IMR-90 (cell line): ENCODE measurements around the gene CTTN. TPM values are rescaled to one million over a fixed set of nuclear protein-coding genes. Genes with fewer than 3 reads are reported as not detected.

ENCODE experiments used
- ATAC-seq: fragments of 200-7000 bp; cut with Tn5 transposase; 2 replicates; pipeline ENCODE4 v1.9.1; 2020; ENCODE audit warnings: low read depth, mild to moderate bottlenecking, moderate library complexity
- BruUV-seq: library from RNA; stranded (reverse); fragments of 400-500 nt; replicated peaks from 2 replicates; lab custom pipeline; 2021; lab: Mats Ljungman, UMichigan
- CTCF ChIA-PET: fragments of 300-600 bp; formaldehyde crosslinking; extraction: SDS; loops from one replicate; lab custom pipeline; 2021; ENCODE audit warnings: antibody characterized with exemption; lab: Yijun Ruan, JAX
- POLR2A ChIA-PET: fragments of 300-600 bp; sonication (Branson Sonifier 250); formaldehyde crosslinking; loops from one replicate; lab custom pipeline; 2022; ENCODE audit warnings: antibody characterized with exemption; ENCODE audit not compliant: unreplicated experiment; lab: Charles Lee
- DNase-seq: peaks from one replicate; pipeline ENCODE4 v3.0.0; 2013
- H2AFZ ChIP-seq: replicated peaks from 2 replicates; pipeline ENCODE3; 2013; ENCODE audit warnings: low read length, mild to moderate bottlenecking; ENCODE audit not compliant: poor library complexity
- H2AK5ac ChIP-seq: 2 replicates; pipeline ENCODE4 v1.6.1; 2013; ENCODE audit warnings: low read depth, low read length, inconsistent platforms
- H2AK9ac ChIP-seq: replicated peaks from 2 replicates; pipeline ENCODE3; 2013; ENCODE audit warnings: mild to moderate bottlenecking, low read depth, low read length, moderate library complexity; ENCODE audit not compliant: poor library complexity
- H2BK120ac ChIP-seq: 2 replicates; pipeline ENCODE4 v1.6.1; 2013; ENCODE audit warnings: low read depth, low read length, inconsistent platforms
- H2BK15ac ChIP-seq: 3 replicates; pipeline ENCODE4 v1.6.1; 2013; ENCODE audit warnings: low read depth, low read length, inconsistent platforms
- H2BK20ac ChIP-seq: 2 replicates; pipeline ENCODE4 v1.6.1; 2013; ENCODE audit warnings: low read depth, mild to moderate bottlenecking, inconsistent platforms, low read length, moderate library complexity
- H2BK5ac ChIP-seq: 2 replicates; pipeline ENCODE4 v1.6.1; 2013; ENCODE audit warnings: mild to moderate bottlenecking, low read depth, low read length, inconsistent platforms; ENCODE audit not compliant: poor library complexity, severe bottlenecking
- H3K14ac ChIP-seq: replicated peaks from 2 replicates; pipeline ENCODE4 v1.6.1; 2013; ENCODE audit warnings: low read depth, low read length, inconsistent platforms
- H3K18ac ChIP-seq: 2 replicates; pipeline ENCODE4 v1.6.1; 2013; ENCODE audit warnings: low read depth, low read length, control low read depth
- H3K23ac ChIP-seq: 2 replicates; pipeline ENCODE4 v1.6.1; 2013; ENCODE audit warnings: low read depth, low read length, inconsistent platforms
- H3K27ac ChIP-seq: 2 replicates; pipeline ENCODE4 v1.5.1; 2013; ENCODE audit warnings: mild to moderate bottlenecking, control low read depth, low read length; ENCODE audit not compliant: insufficient read depth
- H3K27me3 ChIP-seq: 2 replicates; pipeline ENCODE4 v1.6.1; 2013; ENCODE audit warnings: low read length; ENCODE audit not compliant: control insufficient read depth, insufficient read depth
- H3K36me3 ChIP-seq: 2 replicates; pipeline ENCODE4 v1.6.1; 2013; ENCODE audit warnings: low read length, mixed read lengths; ENCODE audit not compliant: control insufficient read depth, insufficient read depth
- H3K4ac ChIP-seq: 2 replicates; pipeline ENCODE4 v1.6.1; 2013; ENCODE audit warnings: low read depth, low read length, inconsistent platforms
- H3K4me1 ChIP-seq: 2 replicates; pipeline ENCODE4 v1.6.1; 2013; ENCODE audit warnings: low read length, mixed read lengths; ENCODE audit not compliant: control insufficient read depth, insufficient read depth
- H3K4me2 ChIP-seq: 2 replicates; pipeline ENCODE4 v1.6.1; 2013; ENCODE audit warnings: low read depth, mild to moderate bottlenecking, control low read depth, low read length, moderate library complexity
- H3K4me3 ChIP-seq: 2 replicates; pipeline ENCODE4 v1.5.1; 2013; ENCODE audit warnings: low read depth, mild to moderate bottlenecking, control low read depth, low read length, moderate library complexity; ENCODE audit not compliant: insufficient read depth
- H3K56ac ChIP-seq: 2 replicates; pipeline ENCODE4 v1.6.1; 2013; ENCODE audit warnings: low read length, inconsistent platforms; ENCODE audit not compliant: insufficient read depth; ENCODE audit errors: extremely low read depth
- H3K79me1 ChIP-seq, 2 experiments: 2 replicates each; pipeline ENCODE4 v1.6.1; 2013; ENCODE audit warnings: low read length in 2 of 2, inconsistent platforms in 1 of 2, low read depth in 1 of 2
- H3K9ac ChIP-seq: 2 replicates; pipeline ENCODE4 v1.6.1; 2013; ENCODE audit warnings: low read depth, low read length, control low read depth
- H3K9me1 ChIP-seq: 2 replicates; pipeline ENCODE4 v1.6.1; 2013; ENCODE audit warnings: low read length, inconsistent platforms; ENCODE audit not compliant: insufficient read depth
- H3K9me3 ChIP-seq: 2 replicates; pipeline ENCODE4 v1.6.1; 2013; ENCODE audit warnings: low read length; ENCODE audit not compliant: control insufficient read depth, insufficient read depth
- H4K20me1 ChIP-seq: 2 replicates; pipeline ENCODE4 v1.6.1; 2013; ENCODE audit warnings: low read length, inconsistent platforms; ENCODE audit not compliant: insufficient read depth
- H4K5ac ChIP-seq: 2 replicates; pipeline ENCODE4 v1.6.1; 2013; ENCODE audit warnings: mild to moderate bottlenecking, low read depth, low read length, control low read depth
- H4K8ac ChIP-seq, 2 experiments: 2 replicates each; pipeline ENCODE4 v1.6.1; 2013; ENCODE audit warnings: low read depth in 2 of 2, low read length in 2 of 2, control low read depth in 1 of 2, inconsistent platforms in 1 of 2
- H4K91ac ChIP-seq: 2 replicates; pipeline ENCODE4 v1.6.1; 2013; ENCODE audit warnings: low read depth, low read length, inconsistent platforms; ENCODE audit not compliant: insufficient read depth
- BHLHE40 ChIP-seq: fragments of 150-350 bp; IDR thresholded peaks from 2 replicates; pipeline ENCODE4 v1.6.1; 2016; ENCODE audit warnings: mild to moderate bottlenecking, low read depth, low read length
- CEBPB ChIP-seq: IDR thresholded peaks from 2 replicates; pipeline ENCODE4 v1.6.1; 2012; ENCODE audit warnings: low read depth, low read length, improper control_type of control experiment
- CHD1 ChIP-seq: IDR thresholded peaks from 2 replicates; pipeline ENCODE4 v1.6.1; 2012; ENCODE audit warnings: low read depth, low read length, improper control_type of control experiment
- ELK1 ChIP-seq: fragments of 150-350 bp; IDR thresholded peaks from 2 replicates; pipeline ENCODE4 v1.6.1; 2016; ENCODE audit warnings: low read depth, mild to moderate bottlenecking, low read length, moderate library complexity, borderline replicate concordance
- FOS ChIP-seq: fragments of 150-350 bp; IDR thresholded peaks from 2 replicates; pipeline ENCODE4 v1.6.1; 2016; ENCODE audit warnings: low read depth, low read length
- MAFK ChIP-seq: IDR thresholded peaks from 2 replicates; pipeline ENCODE4 v1.6.1; 2012; ENCODE audit warnings: low read depth, low read length, improper control_type of control experiment
- MAZ ChIP-seq: IDR thresholded peaks from 2 replicates; pipeline ENCODE4 v1.6.1; 2012; ENCODE audit warnings: low read depth, mild to moderate bottlenecking, low read length, improper control_type of control experiment, moderate library complexity, borderline replicate concordance
- MXI1 ChIP-seq: IDR thresholded peaks from 2 replicates; pipeline ENCODE4 v1.6.1; 2012; ENCODE audit warnings: low read depth, mild to moderate bottlenecking, low read length, moderate library complexity, borderline replicate concordance
- NFE2L2 ChIP-seq: fragments of 150-350 bp; IDR thresholded peaks from 2 replicates; pipeline ENCODE4 v1.6.1; 2016; ENCODE audit warnings: low read depth, mild to moderate bottlenecking, low read length
- POLR2A ChIP-seq: IDR thresholded peaks from 2 replicates; pipeline ENCODE4 v1.6.1; 2012; ENCODE audit warnings: mild to moderate bottlenecking, low read depth, low read length
- RAD21 ChIP-seq: IDR thresholded peaks from 2 replicates; pipeline ENCODE4 v1.6.1; 2012; ENCODE audit warnings: low read length, improper control_type of control experiment
- RCOR1 ChIP-seq: IDR thresholded peaks from 2 replicates; pipeline ENCODE4 v1.6.1; 2012; ENCODE audit warnings: mild to moderate bottlenecking, low read length, improper control_type of control experiment; ENCODE audit not compliant: insufficient replicate concordance
- RFX5 ChIP-seq: IDR thresholded peaks from 2 replicates; pipeline ENCODE4 v1.8.0; 2012; ENCODE audit warnings: low read depth, mild to moderate bottlenecking, low read length, moderate library complexity
- SMC3 ChIP-seq: fragments of 150-350 bp; IDR thresholded peaks from 2 replicates; pipeline ENCODE4 v1.6.1; 2016; ENCODE audit warnings: low read depth, mild to moderate bottlenecking, antibody characterized with exemption, low read length, moderate library complexity
- USF2 ChIP-seq: fragments of 150-350 bp; IDR thresholded peaks from 2 replicates; pipeline ENCODE4 v1.6.1; 2017; ENCODE audit warnings: mild to moderate bottlenecking, antibody characterized with exemption, low read length, low read depth
- WGBS, 2 experiments: methylation state at CpG; one replicate each; pipeline versions ENCODE4 v1.1.5 to v1.1.7; 2013; ENCODE audit warnings: missing lambda C conversion rate in 2 of 2; ENCODE audit not compliant: insufficient read length in 1 of 2; ENCODE audit errors: extremely low coverage in 2 of 2; 5-methylcytosine and 5-hydroxymethylcytosine counted together
- dilution Hi-C: fragments of 300-500 bp; cut with HindIII; formaldehyde crosslinking; loops from one replicate; pipeline ENCODE4 v1.14.3; 2018; ENCODE audit warnings: low sequenced_read_pairs; ENCODE audit not compliant: unreplicated experiment
- in situ Hi-C: fragments of 300-500 bp; cut with MboI; formaldehyde crosslinking; loops from 3 replicates; pipeline ENCODE4 v1.14.3; 2019; ENCODE audit warnings: low sequenced_read_pairs, inconsistent platforms, mixed read lengths
- intact Hi-C: fragments of 100-400 bp; cut with micrococcal nuclease; formaldehyde crosslinking; loops from 2 replicates; pipeline ENCODE4 v1.10.0; 2022
- polyA plus RNA-seq, 3 experiments: library from polyadenylated mRNA; depleted of rRNA; stranded (reverse); fragments of >200 nt; gene quantifications; 2 replicates each; pipeline ENCODE4 v1.2.3, GENCODE V29; 2012; ENCODE audit warnings: low replicate concordance in 1 of 3
- total RNA-seq: library from RNA; depleted of rRNA; stranded (reverse); fragments of >200 nt; gene quantifications from 2 replicates; pipeline ENCODE4 v1.2.3, GENCODE V29; 2012
- TF ChIP-seq, protein P1 (sequence below): conservative IDR thresholded peaks from 2 replicates; pipeline ENCODE4 v1.5.1; 2012; ENCODE audit warnings: mild to moderate bottlenecking, low read depth, low read length, improper control_type of control experiment

The CTTN gene
- total and polyA plus RNA-seq, 2 of the 4 experiments (the other 2 are of a cell fraction): 287 to 296 TPM

DNA sequence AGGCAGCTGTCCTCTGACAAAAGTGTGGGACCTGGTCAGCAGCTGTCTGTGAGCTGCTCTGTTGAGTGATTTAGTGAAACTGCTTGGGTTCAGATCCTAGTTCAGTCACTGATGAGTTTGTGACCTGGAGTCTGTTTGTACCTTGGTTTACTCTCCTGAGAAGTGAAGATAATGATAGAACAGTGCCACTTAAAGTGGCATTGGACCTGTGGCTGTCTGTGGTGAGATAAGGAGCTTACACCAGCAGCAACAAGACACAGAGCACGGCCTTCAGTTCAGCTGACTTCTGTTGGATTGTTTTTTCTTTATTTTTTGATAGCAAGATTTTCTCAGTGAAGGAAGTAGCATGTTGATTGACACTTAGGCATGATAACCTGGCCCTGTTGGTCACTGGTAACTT, 46.2 kb upstream of the CTTN start:
- Histone ChIP-seq H3K14ac (no peak overlapping the region), H2BK20ac (no peak overlapping the region), H3K4ac (no peak overlapping the region), H3K4me2 (no peak overlapping the region), H3K18ac (no peak overlapping the region), H2AK5ac (no peak overlapping the region), H3K9ac (no peak overlapping the region), H3K4me3 (no peak overlapping the region), H4K91ac (no peak overlapping the region), H2AFZ (no peak overlapping the region), H3K56ac (no peak overlapping the region), H4K8ac (no peak overlapping the region), H2BK5ac (no peak overlapping the region), H3K36me3 (peaks cover 45% of the 10 kb centered on the region), H3K9me1 (no peaks in the 10 kb centered on the region), H4K5ac (no peak overlapping the region), H3K9me3 (no peaks in the 10 kb centered on the region), H2BK15ac (no peak overlapping the region), H3K79me1 (no peaks in the 10 kb centered on the region; a peak in 1 of 4 replicates), H3K23ac (no peak overlapping the region), H3K27ac (no peak overlapping the region), H2AK9ac (no peak overlapping the region), H3K27me3 (no peaks in the 10 kb centered on the region), H3K4me1 (no peaks in the 10 kb centered on the region), H4K20me1 (no peaks in the 10 kb centered on the region), H2BK120ac (no peak overlapping the region)
- ATAC-seq (no peak), DNase-seq (no peak)
- dilution Hi-C loops (no loop called here), in situ Hi-C loops (no loop called here), intact Hi-C loops (no loop called here)
- ChIA-PET POLR2A (no interaction called here), CTCF (no interaction called here)
- TF ChIP-seq MXI1 (no peak), MAFK (no peak), SMC3 (no peak), RCOR1 (no peak), RFX5 (no peak), RAD21 (no peak), BHLHE40 (no peak), FOS (no peak), CEBPB (no peak), NFE2L2 (no peak), POLR2A (no peak), ELK1 (no peak), CHD1 (no peak), MAZ (no peak), USF2 (no peak)
- TF ChIP-seq, protein P1, sequence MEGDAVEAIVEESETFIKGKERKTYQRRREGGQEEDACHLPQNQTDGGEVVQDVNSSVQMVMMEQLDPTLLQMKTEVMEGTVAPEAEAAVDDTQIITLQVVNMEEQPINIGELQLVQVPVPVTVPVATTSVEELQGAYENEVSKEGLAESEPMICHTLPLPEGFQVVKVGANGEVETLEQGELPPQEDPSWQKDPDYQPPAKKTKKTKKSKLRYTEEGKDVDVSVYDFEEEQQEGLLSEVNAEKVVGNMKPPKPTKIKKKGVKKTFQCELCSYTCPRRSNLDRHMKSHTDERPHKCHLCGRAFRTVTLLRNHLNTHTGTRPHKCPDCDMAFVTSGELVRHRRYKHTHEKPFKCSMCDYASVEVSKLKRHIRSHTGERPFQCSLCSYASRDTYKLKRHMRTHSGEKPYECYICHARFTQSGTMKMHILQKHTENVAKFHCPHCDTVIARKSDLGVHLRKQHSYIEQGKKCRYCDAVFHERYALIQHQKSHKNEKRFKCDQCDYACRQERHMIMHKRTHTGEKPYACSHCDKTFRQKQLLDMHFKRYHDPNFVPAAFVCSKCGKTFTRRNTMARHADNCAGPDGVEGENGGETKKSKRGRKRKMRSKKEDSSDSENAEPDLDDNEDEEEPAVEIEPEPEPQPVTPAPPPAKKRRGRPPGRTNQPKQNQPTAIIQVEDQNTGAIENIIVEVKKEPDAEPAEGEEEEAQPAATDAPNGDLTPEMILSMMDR: no peak
- WGBS, 2 experiments: no CpG with 5 or more reads among the region's 1 CpG
- no TSS peak for BruUV-seq
